Right hindlimb (tissue), 1 donor: ENCODE results near the gene CCDC187.
"Not testable (repeated sequence)": the region's sequence is repeated elsewhere in the genome, so short reads cannot be mapped to it uniquely, and the experiment has no call there.

ENCODE experiments used
- DNase-seq: peaks from one replicate; pipeline ENCODE4 v3.0.0-alpha.2; 2018

The CCDC187 gene

DNA sequence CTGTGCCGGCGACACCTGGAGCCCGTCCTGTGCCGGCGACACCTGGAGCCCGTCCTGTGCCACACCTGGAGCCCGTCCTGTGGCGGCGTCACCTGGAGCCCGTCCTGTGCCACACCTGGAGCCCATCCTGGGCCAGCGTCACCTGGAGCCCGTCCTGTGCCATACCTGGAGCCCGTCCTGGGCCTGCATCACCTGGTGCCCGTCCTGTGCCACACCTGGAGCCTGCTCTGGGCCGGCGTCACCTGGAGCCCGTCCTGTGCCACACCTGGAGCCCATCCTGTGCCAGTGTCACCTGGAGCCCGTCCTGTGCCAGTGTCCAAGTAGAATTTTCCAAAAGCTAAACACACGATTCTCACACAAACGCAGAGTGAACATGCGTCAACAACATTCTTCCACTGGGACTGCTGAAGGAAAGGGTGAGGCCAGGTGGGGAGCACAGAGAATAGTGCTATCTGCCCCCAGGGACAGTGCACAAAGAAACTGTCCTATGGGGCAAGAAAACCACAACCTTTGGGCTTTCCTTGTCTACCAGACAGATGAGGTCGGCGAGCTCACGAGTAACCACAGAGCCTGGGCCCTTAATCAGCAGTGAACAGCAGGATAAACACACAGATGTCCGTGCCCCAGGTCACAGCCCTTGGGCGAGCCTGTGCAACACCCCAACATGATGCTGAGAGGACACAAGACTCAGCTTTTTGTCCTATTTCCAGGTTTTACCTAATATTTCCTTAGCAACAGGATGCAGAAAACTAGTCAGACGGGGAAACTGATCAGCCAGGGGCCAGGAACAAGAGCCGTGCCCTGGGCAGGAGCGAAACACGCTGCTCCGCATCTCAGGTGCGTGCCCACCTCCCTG is 66.2 kb downstream of the CCDC187 start:
- no peak for DNase-seq

DNA sequence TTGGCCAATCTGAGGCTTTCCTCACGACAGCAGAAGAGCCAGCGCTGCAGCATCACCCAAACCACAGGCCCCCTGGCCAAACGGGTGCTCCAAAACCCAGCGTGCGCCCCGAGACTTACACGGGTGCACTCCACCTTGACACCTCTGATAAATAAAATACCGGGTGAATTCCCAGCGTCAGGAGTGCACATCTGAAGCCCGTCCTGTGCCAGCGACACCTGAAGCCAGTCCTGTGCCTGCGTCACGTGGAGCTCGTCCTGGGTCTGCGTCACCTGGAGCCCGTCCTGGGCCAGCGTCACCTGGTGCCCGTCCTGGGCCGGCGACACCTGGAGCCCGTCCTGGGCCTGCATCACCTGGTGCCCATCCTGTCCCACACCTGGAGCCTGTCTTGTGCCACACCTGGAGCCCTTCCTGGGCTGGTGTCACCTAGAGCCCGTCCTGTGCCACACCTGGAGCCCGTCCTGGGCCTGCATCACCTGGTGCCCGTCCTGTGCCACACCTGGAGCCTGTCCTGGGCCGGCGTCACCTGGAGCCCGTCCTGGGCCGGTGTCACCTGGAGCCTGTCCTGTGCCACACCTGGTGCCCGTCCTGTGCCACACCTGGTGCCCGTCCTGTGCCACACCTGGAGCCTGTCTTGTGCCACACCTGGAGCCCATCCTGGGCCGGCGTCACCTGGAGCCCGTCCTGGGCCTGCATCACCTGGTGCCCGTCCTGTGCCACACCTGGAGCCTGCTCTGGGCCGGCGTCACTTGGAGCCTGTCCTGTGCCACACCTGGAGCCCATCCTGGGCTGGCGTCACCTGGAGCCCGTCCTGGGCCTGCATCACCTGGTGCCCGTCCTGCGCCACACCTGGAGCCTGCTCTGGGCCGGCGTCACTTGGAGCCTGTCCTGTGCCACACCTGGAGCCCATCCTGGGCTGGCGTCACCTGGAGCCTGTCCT is 67.2 kb downstream of the CCDC187 start:
- not testable (repeated sequence) for DNase-seq

DNA sequence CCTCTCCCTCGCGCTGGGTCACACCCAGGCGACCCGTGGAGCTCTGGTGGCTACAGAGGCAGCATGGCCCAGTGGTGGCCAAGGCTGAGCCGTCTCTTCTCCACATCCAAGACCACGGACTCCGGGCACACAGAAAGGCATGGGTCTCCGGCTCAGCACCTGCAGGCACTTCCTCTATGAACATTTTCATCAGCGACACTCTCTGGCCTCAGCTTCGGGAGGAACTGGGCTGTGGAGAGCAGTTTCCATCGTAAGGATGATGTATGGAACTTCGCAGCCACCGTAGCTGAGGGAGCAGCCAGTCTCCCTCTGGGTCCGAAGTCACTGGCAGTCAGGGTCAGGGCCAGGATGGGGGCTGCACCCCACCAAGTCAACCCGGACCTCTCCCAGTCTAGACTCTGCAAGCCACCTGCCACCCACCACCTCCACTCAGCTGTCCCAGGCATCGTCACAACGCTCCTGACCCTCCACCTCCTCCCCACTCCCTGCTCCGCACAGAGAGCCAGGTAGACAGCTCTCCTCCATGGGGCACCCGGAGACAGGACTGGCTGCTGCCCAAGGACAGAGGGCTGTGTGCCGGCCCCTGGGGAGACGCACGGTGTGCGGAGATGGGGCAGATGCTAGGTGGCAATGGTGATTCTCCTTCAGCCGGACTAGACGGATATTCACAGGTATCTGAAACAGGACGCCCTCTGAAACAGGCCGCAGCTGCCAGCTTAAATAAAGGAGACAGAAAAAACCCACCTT is 68.0 kb downstream of the CCDC187 start:
- DNase-seq = no peak

DNA sequence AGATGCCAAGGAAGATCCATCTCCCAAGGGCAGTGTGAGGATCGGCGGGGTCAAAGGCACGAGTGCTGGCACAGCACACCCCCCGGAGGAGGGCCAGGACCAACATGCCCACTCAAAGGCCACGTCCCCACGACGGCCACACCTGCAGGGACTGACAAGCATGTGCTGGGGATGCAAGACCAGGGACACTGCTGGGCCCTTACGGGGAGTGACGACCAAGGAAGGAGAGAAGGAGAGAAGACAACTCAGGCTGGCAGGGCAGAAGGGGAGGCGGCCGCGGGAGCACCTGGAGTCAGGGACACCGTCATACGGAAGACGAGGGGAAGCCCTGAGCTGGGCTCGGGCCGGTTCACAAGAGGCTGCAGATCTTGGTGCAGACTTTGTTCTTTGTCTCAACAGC is 68.7 kb downstream of the CCDC187 start:
- no peak for DNase-seq

GRCh38 chr9:136234597-136234996 is 69.3 kb downstream of the CCDC187 start:
- no peak for DNase-seq

GRCh38 chr9:136233868-136234267 is 70.0 kb downstream of the CCDC187 start:
- DNase-seq = no peak

- no peak for DNase-seq
Observed at GRCh38 chr9:136233411-136233810, 70.5 kb downstream of the CCDC187 start.

GRCh38 chr9:136232969-136233368 is 70.9 kb downstream of the CCDC187 start:
- DNase-seq = no peak

- no peak for DNase-seq
Observed at GRCh38 chr9:136231478-136232297, 72.2 kb downstream of the CCDC187 start.

DNA sequence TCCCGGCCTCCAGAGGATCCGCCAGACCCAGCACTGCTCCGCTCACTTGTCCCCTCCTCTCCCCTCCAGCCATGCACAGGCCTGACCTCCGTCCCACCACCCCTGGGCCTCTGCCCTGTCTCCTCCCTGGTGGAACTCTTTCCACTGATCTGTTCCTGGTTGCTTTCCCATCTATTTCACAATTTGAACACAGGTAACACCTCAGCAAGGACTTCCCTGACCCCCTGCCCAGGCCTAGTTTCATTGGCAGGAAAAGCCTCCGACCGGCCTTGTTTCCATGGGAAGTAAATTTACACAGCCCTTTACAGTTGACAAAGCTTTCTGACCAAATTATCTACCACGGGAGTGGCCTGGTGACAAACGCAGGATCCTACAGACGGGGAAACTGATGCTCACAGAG is 73.1 kb downstream of the CCDC187 start:
- DNase-seq = no peak

DNA sequence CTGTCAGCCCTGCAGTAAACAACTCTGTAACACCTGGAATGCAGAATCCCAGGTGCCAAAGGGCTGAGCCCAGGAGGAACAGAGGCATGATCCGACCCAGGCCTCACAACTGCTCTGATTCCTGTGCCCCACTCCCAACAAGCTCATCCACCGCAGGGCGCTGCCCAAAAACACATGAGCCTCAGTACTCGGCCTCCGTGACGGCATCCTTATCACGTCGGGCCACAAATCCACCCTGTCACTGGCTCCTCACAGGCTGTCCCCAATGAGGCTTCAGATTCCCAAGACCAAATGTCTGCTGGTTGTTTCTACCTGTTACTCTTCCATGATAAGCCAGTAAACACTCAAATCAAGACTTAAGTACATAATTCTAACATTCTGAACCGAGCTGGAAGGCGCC is 73.5 kb downstream of the CCDC187 start:
- DNase-seq = no peak

DNA sequence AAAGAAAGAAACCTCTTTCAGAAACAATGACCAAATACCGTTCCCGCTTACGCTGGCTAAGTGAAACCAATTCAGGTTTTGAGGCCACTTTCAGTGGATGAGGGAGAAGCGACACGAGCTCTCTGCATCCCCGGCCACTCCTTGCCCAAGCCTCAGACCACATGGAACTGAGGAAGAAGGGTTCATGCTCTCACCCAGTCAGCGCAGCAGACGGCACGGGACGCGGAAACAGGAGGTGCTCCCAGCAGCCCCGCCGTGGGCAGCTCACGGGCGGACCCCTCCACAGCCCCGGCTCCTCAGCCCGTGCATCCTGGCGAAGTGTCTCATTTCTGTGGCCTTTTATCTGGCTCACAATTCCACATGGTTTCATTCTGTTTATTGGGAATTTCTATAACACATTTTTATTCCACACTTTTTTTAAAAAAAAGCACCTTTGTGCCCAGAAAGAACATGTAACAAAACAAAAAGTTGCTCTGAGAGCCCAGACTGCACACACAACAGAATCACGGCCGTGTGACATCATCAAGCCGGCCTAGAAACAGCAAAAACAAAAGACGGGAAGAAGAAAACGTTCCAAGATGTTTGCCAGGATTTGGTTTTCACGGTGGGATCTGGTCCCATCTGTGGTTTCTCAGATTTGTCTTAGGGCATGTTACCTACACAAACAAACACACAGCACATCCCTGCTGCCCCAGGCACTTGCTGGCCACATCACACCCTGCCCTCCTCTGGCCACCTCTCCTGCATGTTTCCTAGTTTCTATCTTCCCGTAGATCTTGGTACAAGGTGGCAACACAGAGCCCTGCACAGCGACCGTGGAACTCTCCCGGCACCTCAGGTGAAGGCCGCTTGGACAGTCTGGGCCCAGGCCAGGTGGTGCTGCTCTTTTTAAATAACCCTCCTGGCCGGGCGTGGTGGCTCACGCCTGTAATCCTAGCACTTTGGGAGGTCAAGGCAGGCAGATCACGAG is 74.5 kb downstream of the CCDC187 start:
- DNase-seq = no peak

- no peak for DNase-seq
Observed at GRCh38 chr9:136228107-136228875, 75.6 kb downstream of the CCDC187 start.

- DNase-seq = no peak
Observed at GRCh38 chr9:136226680-136227407, 77.0 kb downstream of the CCDC187 start.

GRCh38 chr9:136225748-136226679 is 77.9 kb downstream of the CCDC187 start:
- DNase-seq = peak; percentile 69

DNA sequence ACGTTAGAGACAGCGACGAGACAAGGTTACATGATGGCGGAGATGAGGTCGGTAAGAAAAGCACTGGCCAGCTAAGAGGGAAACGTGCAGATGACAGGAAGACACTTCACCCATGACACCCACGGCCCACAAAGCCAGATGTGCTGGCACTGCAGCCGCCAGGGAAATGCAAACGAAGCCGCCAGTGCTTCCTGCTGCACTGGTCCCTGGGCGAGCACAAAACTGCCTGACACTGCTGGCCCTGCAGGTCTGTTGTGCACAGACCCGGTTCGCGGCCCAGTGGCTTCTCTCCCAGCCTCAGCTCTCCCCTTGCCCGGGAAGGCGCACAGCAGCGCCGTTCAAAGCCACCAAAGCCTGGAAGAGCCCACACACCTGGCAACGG is 78.5 kb downstream of the CCDC187 start:
- DNase-seq = no peak

DNA sequence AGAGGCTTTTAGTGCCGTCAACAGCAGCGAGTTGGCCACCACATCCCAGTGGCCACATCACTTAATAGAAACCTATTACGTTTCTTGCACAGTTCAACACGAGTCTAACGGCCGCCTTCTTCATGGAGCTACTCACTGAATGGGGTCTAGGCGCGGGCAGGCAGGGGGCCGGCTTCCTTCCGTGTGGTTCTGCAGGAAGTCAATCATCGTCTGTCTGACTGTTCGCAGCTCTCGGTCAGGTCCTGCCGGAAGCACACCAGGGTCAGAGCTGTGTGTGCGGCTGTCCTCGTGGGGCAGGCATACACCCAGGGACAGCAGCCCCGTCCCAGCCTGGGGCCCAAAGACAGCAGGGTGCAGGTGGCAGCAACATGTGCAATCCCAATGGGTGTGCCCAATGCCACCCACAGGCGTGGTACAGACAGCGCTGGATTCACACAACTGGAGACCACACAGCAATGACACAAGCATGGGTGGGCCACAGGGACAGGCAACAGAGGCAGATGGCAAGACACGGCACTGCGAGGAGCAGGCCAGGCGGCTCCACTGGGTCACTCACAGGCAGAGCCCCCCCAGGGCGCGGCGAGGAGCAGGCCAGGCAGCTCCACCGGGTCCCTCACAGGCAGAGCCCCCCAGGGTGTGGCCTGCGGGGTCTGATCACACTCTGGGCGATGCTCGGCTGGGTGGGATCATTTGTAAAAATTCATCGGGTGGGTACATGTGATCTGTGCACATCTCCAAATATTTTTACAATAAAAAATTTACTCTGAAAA is 79.8 kb downstream of the CCDC187 start:
- no peak for DNase-seq
